GM18499 (cell line): ENCODE data around the gene THOC1.

Experiments used
- ATAC-seq: cut with Tn5 transposase; IDR thresholded peaks from one replicate; pipeline ENCODE4 v1.9.1; 2021; ENCODE audit warnings: moderate number of reproducible peaks; ENCODE audit not compliant: insufficient read depth, unreplicated experiment

Gene THOC1

DNA sequence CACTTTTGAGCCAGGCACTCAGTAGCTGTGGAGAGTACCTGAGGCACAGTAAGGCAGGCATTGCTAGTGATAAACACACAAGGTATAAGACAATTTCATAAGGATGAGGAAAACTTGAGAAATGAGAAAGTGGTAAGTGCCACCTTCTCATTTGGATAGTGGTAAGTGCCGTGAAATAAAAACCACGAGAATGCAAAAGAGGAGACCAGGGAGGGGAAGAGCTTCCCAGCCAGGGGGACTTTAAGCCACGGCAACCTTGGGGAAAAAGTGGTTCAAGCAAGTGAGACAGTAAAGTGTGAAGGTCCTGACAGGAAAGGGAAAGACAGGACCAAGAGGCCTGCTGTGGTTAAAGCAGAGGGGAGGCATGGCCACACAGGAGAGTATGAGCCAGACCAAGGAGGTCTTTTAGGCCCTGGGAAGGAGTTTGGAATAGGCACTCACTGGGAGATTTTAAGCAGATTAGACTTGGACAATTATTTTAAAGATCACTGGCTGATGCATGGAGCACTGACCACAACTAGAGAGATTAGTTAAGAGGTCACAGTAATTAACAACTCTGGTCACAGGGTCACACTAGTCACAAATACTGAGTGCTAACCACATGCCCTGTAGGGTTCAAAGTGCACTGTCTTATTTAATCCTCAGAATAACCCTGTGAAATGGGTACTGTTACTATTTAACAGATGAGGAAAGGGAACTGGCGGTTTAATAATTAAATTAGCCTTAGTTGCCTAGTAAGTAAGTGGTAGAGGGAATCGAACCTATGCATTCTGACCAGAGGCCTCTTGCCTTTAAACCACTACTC lies 50.1 kb downstream of the THOC1 start:
- no peak for ATAC-seq

- ATAC-seq: no peak
Observed at GRCh38 chr18:215448-216010, 52.3 kb downstream of the THOC1 start.

DNA sequence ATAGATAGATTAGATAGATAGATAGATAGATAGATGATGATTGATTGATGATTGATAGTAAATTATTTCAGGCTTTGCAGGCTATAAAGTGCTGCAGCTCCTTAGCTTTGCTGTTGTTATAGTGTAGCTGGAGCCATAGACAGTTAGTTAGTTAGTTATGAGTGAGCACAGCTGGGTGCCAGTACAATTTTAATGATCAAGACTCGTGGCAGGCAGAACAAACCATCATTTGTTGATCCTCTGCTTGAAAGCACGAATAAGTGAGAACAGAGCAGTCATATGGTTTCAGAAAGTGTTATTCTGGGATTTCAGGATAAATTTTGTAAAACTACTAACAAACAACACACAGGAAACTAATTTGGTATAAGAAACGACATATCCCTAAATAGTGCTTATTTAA lies 53.9 kb downstream of the THOC1 start:
- ATAC-seq: no peak

- ATAC-seq: no peak
Observed at GRCh38 chr18:213505-213904, 54.3 kb downstream of the THOC1 start.

- ATAC-seq: no peak
Observed at GRCh38 chr18:212780-213179, 55.1 kb downstream of the THOC1 start.

DNA sequence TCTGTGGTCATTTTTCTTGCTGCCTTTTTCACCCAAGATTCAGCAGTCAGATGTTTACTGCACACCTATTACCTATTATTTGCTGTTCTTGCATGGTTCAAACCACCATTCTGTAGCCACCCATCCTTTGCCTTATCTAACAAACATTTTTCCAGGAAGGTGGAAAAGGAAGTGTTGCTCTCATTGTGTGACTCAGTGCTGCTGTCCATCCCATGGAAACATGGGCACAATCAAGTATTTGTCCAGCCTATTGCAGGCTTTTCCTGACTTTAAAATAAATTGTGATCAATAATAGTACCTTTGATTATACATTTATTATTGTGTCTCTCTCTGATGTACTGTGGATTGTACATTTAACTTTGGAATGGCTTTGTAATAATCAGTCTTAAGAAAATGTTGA lies 56.3 kb downstream of the THOC1 start:
- no peak for ATAC-seq

DNA sequence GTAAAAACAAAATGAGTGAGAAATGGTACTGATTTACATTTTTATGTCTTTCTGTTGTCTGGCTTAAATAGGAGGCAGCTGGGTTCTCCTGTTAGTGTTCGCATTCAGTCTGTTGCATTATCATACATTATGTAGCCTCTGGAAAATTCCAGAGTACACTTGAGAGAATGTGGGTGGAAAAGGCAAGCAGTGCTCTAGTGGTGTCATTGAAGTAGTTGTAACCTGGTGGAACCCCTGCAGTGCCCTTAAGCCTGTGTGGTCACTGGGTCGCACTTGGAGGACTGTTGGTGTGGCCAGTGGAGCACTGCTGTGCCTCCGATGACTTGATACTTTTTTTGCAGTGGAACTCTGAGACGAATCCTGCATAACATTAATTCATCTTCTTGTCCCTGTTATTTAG lies 57.1 kb downstream of the THOC1 start:
- no peak for ATAC-seq

DNA sequence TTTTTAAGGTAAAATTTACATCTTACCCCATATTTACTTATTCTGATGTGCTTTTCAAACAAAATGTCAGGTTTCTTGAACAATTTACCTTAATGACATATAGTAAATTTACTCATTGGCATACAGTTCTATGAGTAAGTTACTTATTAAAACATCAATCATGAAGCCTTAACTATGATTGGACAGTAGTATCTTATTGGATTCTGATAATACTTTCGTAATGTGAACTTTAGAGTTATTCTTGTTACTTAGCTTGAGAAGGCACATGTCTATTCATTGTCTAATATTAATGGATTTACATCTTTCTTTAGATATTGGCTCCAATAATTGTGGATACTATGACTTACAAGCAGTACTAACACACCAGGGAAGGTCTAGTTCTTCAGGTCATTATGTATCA lies 57.8 kb downstream of the THOC1 start:
- ATAC-seq: no peak

GRCh38 chr18:199768-200167 lies 68.1 kb downstream of the THOC1 start:
- ATAC-seq: no peak

- ATAC-seq: no peak
Observed at GRCh38 chr18:199214-199613, 68.6 kb downstream of the THOC1 start.

GRCh38 chr18:195651-196050 lies 72.2 kb downstream of the THOC1 start:
- ATAC-seq: no peak

GRCh38 chr18:192801-193200 lies 75.0 kb downstream of the THOC1 start:
- ATAC-seq: no peak

DNA sequence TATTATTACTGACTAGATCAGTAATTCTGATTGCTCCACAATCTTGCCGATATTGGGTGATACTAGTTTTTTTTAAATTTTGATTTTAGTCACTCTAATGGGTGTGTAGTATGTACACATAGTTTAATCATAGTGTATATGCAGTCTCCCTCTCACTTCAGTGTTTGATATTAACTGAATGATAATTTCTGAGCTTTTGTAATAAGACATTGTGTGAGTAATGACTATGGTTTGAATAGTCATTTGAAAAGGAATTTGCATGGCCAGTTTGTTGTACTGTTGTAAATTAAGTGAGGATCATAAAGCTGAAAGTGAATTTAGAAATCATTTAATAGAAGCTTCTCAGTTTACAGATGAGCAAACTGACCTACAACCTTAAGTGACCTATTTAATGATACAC lies 76.1 kb downstream of the THOC1 start:
- no peak for ATAC-seq

- no peak for ATAC-seq
Observed at GRCh38 chr18:189254-189653, 78.6 kb downstream of the THOC1 start.

DNA sequence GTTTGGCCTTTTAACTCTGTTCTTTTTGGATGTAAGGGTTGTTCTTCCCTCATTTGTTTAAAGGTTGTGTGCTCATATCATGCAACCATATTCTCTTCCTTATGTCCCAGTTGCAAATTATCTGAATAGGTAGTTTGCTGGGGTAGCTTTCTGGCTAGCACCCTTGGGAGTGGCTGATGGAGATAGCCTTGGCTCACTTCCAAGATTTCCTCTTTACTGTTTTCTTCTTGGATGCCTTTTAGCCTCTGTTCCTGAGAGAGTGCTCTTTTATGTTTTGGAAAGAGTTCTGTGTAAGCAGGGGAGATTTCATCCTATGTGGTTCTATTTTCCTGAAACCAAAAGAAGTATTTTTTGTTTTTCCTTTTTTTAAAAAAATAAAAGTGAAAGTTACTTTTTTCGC lies 84.1 kb downstream of the THOC1 start:
- no peak for ATAC-seq

DNA sequence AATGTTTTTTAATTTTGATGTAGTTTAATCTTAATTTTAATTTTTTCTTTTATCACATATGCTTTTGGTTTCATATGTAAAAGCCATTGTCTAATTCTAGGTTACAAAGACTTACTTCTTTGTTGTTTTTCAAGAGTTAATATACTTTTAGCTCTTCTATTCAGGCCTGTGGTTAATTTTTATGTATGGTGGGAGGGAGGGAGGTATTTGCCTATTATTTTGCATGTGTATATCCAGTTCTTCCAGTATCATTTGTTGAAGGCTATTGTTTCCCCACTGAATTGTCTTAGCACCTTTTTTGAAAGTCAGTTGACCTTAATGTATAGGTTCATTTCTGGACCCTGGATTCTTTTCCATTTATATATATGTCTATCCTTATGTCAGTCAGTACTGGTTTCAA lies 86.1 kb downstream of the THOC1 start:
- ATAC-seq: no peak

DNA sequence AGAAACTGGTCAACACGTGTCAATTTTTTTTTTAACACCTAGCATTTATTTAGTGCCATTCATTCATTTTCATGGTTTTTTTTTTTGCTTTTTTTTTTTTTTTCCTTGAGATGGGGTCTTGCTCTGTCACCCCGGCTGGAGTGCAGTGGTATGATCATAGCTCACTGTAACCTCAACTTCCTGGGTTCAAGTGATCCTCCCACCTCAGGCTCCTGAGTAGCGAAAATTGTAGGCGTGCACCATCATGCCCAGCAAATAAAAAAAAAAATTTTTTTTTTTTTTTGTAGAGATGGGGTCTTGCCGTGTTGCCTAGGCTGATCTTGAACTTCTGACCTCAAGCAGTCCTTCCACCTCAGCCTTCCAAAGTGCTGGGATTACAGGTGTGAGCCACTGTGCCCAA lies 88.3 kb downstream of the THOC1 start:
- no peak for ATAC-seq

DNA sequence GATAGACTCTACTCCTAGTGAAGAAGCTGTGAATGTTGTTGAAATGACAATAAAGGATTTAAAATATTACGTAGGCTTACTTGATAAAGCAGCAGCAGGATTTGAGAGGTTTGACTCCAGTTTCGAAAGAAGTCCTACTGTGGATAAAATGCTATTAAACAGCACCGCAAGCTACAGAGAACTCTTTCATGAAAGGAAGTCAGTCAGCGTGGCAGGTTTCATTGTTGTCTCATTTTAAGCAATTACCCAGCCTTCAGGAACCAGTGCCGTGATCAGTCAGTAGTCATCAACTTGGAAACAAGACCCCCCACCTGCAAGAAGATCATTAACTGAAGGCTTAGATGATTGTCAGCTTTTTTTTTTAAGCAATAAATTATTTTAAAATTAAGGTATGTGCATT lies 95.5 kb downstream of the THOC1 start:
- ATAC-seq: no peak
